Activated T-cell treated with anti-CD3 and anti-CD28 coated beads, Interleukin-2, amount 50 U/mL, for 24 hours (primary cell): ENCODE data around the gene SLCO1B3.

Experiments
- DNase-seq: peaks from one replicate; pipeline ENCODE4 v3.0.0-alpha.2; 2020
- H3K27ac Mint-ChIP-seq: 2 replicates; pipeline ENCODE4 v1.8.0; 2020; ENCODE audit warnings: mild to moderate bottlenecking, mixed read lengths
- H3K27me3 Mint-ChIP-seq: 2 replicates; pipeline ENCODE4 v1.8.0; 2020; ENCODE audit warnings: mixed read lengths
- H3K36me3 Mint-ChIP-seq: 2 replicates; pipeline ENCODE4 v1.8.0; 2020; ENCODE audit warnings: low read depth, mixed read lengths
- H3K4me1 Mint-ChIP-seq: 2 replicates; pipeline ENCODE4 v1.8.0; 2020; ENCODE audit warnings: low read depth, mixed read lengths
- H3K4me3 Mint-ChIP-seq: 2 replicates; pipeline ENCODE4 v1.8.0; 2020; ENCODE audit warnings: mild to moderate bottlenecking, moderate library complexity, mixed read lengths
- H3K9me3 Mint-ChIP-seq: 2 replicates; pipeline ENCODE4 v1.8.0; 2020; ENCODE audit warnings: mixed read lengths

SLCO1B3 gene

DNA sequence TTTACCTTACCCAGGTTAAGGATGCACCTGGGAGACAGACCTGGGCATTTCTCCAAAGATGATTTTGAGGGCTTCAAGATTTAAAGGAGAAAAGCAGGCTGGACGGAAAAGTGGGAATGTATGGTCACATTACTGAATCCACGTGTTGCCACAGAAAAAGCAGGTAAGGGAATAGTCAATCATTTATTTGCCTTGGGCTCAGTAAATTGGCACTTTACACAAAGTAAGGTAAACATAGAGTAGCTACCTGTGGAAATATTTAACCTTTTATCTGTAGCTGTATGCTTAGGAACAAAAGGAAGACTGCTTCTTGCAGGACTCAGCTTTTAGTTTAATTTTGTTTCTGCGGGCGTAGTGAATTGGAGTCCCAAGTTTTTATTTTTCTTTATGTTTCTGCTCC is 153.3 kb downstream of the SLCO1B3 start:
- H3K27ac Mint-ChIP-seq: no peak overlapping the region
- DNase-seq: no peak
- no peaks in the 10 kb centered on the region for H3K4me1 Mint-ChIP-seq
- no peaks in the 10 kb centered on the region for H3K27me3 Mint-ChIP-seq
- H3K9me3 Mint-ChIP-seq: peaks cover 11% of the 10 kb centered on the region
- no peaks in the 10 kb centered on the region for H3K36me3 Mint-ChIP-seq
- H3K4me3 Mint-ChIP-seq: no peak overlapping the region
